OCI-LY3 (cell line): Measurements from ENCODE around the gene WDR37.

Source experiments
- H2AFZ ChIP-seq: fragments of 200-600, 300-600 bp; shearing (Covaris generic); 2 replicates; pipeline ENCODE4 v1.6.0; 2014; ENCODE audit warnings: antibody characterized with exemption, low read depth, low read length
- H3K27ac ChIP-seq: fragments of 200-600, 300-600 bp; sonication (generic); 2 replicates; pipeline ENCODE4 v1.5.1; 2014; ENCODE audit warnings: mild to moderate bottlenecking, low read length, moderate library complexity, mixed read lengths
- H3K27me3 ChIP-seq: fragments of 200-600, 300-600 bp; sonication (generic); 2 replicates; pipeline ENCODE4 v1.6.1; 2014; ENCODE audit warnings: low read depth, low read length, mixed read lengths
- H3K36me3 ChIP-seq: fragments of 200-600, 300-600 bp; sonication (generic); replicated peaks from 2 replicates; pipeline ENCODE3; 2014; ENCODE audit warnings: low read depth, low read length, mixed read lengths
- H3K4me1 ChIP-seq: fragments of 300-600, 200-600 bp; sonication (generic); 2 replicates; pipeline ENCODE4 v1.6.1; 2014; ENCODE audit warnings: low read length, mixed read lengths
- H3K4me2 ChIP-seq: fragments of 200-600, 300-600 bp; sonication (generic); 2 replicates; pipeline ENCODE4 v1.6.1; 2014; ENCODE audit warnings: low read length, mixed read lengths
- H3K4me3 ChIP-seq: fragments of 300-600, 200-600 bp; sonication (generic); 2 replicates; pipeline ENCODE4 v1.5.1; 2014; ENCODE audit warnings: antibody characterized with exemption, mild to moderate bottlenecking, low read length, moderate library complexity
- H3K79me2 ChIP-seq: fragments of 300-600, 200-600 bp; shearing (Covaris generic); 2 replicates; pipeline ENCODE4 v1.6.1; 2014; ENCODE audit warnings: mild to moderate bottlenecking, low read length, mixed read lengths
- H3K9ac ChIP-seq: fragments of 300-600, 200-600 bp; shearing (Covaris generic); 2 replicates; pipeline ENCODE4 v1.6.0; 2014; ENCODE audit warnings: mild to moderate bottlenecking, low read length, moderate library complexity
- H3K9me3 ChIP-seq: fragments of 200-600, 300-600 bp; shearing (Covaris generic); 2 replicates; pipeline ENCODE4 v1.6.1; 2014; ENCODE audit warnings: low read length, mixed read lengths; ENCODE audit not compliant: insufficient read depth
- H4K20me1 ChIP-seq: fragments of 200-600, 300-600 bp; sonication (generic); 2 replicates; pipeline ENCODE4 v1.6.1; 2016; ENCODE audit warnings: low read length, mixed read lengths; ENCODE audit not compliant: insufficient read depth
- EZH2phosphoT487 ChIP-seq: fragments of 200-600 bp; shearing (Covaris generic); IDR thresholded peaks from 2 replicates; pipeline ENCODE4 v1.6.1; 2018; ENCODE audit warnings: antibody characterized with exemption, mixed run types, low read depth
- TF ChIP-seq, protein P1 (sequence below): fragments of 200-600, 300-600 bp; sonication (generic); IDR thresholded peaks from 2 replicates; pipeline ENCODE4 v1.5.1; 2014; ENCODE audit warnings: antibody characterized with exemption, low read length, low read depth

The WDR37 gene

GRCh38 chr10:1130226-1130625, 74.0 kb downstream of the WDR37 start:
- Histone ChIP-seq H3K4me3 (no peak overlapping the region), H3K27ac (no peak overlapping the region), H3K9ac (no peak overlapping the region), H3K4me1 (no peaks in the 10 kb centered on the region), H3K36me3 (peaks cover 13% of the 10 kb centered on the region), H4K20me1 (no peaks in the 10 kb centered on the region), H3K4me2 (no peak overlapping the region), H3K9me3 (no peaks in the 10 kb centered on the region), H2AFZ (no peak overlapping the region), H3K79me2 (no peaks in the 10 kb centered on the region), H3K27me3 (no peaks in the 10 kb centered on the region)
- TF ChIP-seq, protein P1, sequence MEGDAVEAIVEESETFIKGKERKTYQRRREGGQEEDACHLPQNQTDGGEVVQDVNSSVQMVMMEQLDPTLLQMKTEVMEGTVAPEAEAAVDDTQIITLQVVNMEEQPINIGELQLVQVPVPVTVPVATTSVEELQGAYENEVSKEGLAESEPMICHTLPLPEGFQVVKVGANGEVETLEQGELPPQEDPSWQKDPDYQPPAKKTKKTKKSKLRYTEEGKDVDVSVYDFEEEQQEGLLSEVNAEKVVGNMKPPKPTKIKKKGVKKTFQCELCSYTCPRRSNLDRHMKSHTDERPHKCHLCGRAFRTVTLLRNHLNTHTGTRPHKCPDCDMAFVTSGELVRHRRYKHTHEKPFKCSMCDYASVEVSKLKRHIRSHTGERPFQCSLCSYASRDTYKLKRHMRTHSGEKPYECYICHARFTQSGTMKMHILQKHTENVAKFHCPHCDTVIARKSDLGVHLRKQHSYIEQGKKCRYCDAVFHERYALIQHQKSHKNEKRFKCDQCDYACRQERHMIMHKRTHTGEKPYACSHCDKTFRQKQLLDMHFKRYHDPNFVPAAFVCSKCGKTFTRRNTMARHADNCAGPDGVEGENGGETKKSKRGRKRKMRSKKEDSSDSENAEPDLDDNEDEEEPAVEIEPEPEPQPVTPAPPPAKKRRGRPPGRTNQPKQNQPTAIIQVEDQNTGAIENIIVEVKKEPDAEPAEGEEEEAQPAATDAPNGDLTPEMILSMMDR: no peak
- TF ChIP-seq EZH2phosphoT487: no peak

DNA sequence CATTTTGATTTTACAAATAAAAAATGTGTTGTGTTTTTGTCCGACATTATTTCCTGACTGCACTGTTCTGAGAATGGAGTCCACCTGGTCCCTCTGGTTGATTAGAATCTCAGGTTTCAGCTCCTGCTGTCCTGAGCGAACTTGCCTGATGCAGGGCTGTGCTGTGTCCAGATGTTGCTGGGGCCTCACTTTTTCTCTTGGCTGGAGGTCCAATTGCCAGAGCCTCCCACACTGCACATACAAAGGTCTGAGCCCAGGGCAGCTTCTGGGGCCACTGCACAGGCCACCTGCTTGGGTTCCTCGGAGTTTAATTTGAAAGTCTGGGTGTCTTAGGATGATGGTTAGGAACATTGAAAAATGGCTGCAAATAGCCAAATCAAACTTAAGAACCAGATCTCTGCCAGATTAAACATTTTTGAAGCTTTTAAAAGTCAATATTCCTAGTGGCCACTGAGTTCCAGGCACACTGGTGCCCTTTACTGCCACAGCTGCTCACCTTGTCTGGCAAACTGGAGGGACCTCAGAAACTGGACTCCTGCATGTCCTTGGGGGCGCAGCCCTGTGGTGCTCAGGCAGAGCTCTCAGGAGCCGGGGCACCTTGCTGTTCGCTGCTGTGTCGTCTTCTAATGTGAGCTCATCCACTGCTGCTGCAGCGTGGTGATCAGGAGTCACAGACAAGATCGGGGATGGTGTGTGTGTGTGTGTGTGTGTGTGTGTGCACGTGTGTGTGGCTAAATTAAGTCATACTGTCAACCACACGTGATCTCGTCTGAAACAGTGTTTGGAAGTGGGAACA, 75.0 kb downstream of the WDR37 start:
- Histone ChIP-seq H3K36me3 (peaks cover 13% of the 10 kb centered on the region), H3K9ac (no peak overlapping the region), H2AFZ (no peak overlapping the region), H3K27me3 (no peaks in the 10 kb centered on the region), H3K9me3 (no peaks in the 10 kb centered on the region), H3K4me1 (no peaks in the 10 kb centered on the region), H3K27ac (no peak overlapping the region), H3K4me3 (no peak overlapping the region), H4K20me1 (no peaks in the 10 kb centered on the region), H3K79me2 (no peaks in the 10 kb centered on the region), H3K4me2 (no peak overlapping the region)
- TF ChIP-seq EZH2phosphoT487: no peak
- TF ChIP-seq, protein P1: no peak

DNA sequence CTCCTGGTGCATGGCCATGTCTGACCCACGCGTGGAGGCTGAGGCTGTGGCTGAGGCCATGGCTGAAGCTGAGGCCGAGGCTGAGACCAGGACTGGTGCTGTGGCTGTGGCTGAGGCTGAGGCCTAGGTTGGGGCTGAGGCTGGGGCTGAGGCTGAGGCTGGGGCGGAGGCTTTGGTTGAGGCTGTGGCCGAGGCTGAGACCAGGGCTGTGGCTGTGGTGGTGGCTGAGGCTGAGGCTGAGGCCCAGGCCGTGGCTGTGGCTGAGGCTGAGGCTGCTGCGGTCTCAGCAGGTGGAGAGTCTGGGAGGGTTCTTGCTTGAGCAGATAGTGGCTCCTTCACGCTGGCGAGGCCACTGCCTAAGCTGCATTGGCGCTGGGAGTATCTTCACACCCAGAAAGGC, 76.4 kb downstream of the WDR37 start:
- Histone ChIP-seq H3K9ac (no peak overlapping the region), H3K9me3 (no peaks in the 10 kb centered on the region), H3K4me2 (no peak overlapping the region), H3K36me3 (peaks cover 13% of the 10 kb centered on the region), H3K4me1 (no peaks in the 10 kb centered on the region), H3K27me3 (no peaks in the 10 kb centered on the region), H3K27ac (no peak overlapping the region), H4K20me1 (no peaks in the 10 kb centered on the region), H3K79me2 (no peaks in the 10 kb centered on the region), H2AFZ (no peak overlapping the region), H3K4me3 (no peak overlapping the region)
- TF ChIP-seq, protein P1: no peak
- TF ChIP-seq EZH2phosphoT487: no peak

- no peak overlapping the region for H3K4me2 ChIP-seq
- no peaks in the 10 kb centered on the region for H3K4me1 ChIP-seq
- no peak for TF ChIP-seq EZH2phosphoT487
- TF ChIP-seq, protein P1: no peak
- H3K27ac ChIP-seq: no peak overlapping the region
- no peaks in the 10 kb centered on the region for H3K9me3 ChIP-seq
- H3K9ac ChIP-seq: no peak overlapping the region
- H3K4me3 ChIP-seq: no peak overlapping the region
- H3K36me3 ChIP-seq: peaks cover 10% of the 10 kb centered on the region
- H2AFZ ChIP-seq: no peak overlapping the region
- no peaks in the 10 kb centered on the region for H4K20me1 ChIP-seq
- H3K27me3 ChIP-seq: no peaks in the 10 kb centered on the region
- no peaks in the 10 kb centered on the region for H3K79me2 ChIP-seq
These were observed 77.4 kb downstream of the WDR37 start for GRCh38 chr10:1133495-1134045.
